Mesothelial cell of epicardium (in vitro differentiated cells): ENCODE data around the gene TP53TG5. TPM values are rescaled to one million over a fixed set of nuclear protein-coding genes. Genes with fewer than 3 reads are reported as not detected.

ENCODE experiments used
- DNase-seq, 2 experiments: peaks; one replicate each; pipeline ENCODE4 v3.0.0; 2021; ENCODE audit warnings: low spot score in 2 of 2; ENCODE audit not compliant: unreplicated experiment in 2 of 2
- H3K27ac Mint-ChIP-seq: 2 replicates; pipeline ENCODE4 v1.8.0; 2021; ENCODE audit warnings: mixed read lengths
- H3K27me3 Mint-ChIP-seq: 2 replicates; pipeline ENCODE4 v1.8.0; 2021; ENCODE audit warnings: low read depth, mixed read lengths
- H3K36me3 Mint-ChIP-seq: 2 replicates; pipeline ENCODE4 v1.8.0; 2021; ENCODE audit warnings: mixed read lengths
- H3K4me1 Mint-ChIP-seq: 2 replicates; pipeline ENCODE4 v1.8.0; 2021; ENCODE audit warnings: mixed read lengths
- H3K4me3 Mint-ChIP-seq: 2 replicates; pipeline ENCODE4 v1.8.0; 2021; ENCODE audit warnings: mild to moderate bottlenecking, moderate library complexity, mixed read lengths
- H3K9me3 Mint-ChIP-seq: 2 replicates; pipeline ENCODE4 v1.8.0; 2021; ENCODE audit warnings: mixed read lengths
- CTCF ChIP-seq: fragments of 200-600 bp; sonication (generic); IDR thresholded peaks from one replicate; pipeline ENCODE4 v1.5.0; 2021; ENCODE audit warnings: antibody characterized with exemption; ENCODE audit not compliant: unreplicated experiment
- total RNA-seq: library from RNA; stranded (reverse); gene quantifications from 3 replicates; pipeline ENCODE4 v1.2.1, GENCODE V29; 2021

TP53TG5 gene
- total RNA-seq, 1 donor from 2014 or later, result not detected

GRCh38 chr20:45367126-45367525 lies 11.0 kb downstream of the TP53TG5 start:
- no peak for TF ChIP-seq CTCF
- no peak for DNase-seq
- no peak overlapping the region for H3K4me3 Mint-ChIP-seq
- H3K36me3 Mint-ChIP-seq, result peaks cover 18% of the 10 kb centered on the region
- no peaks in the 10 kb centered on the region for H3K27me3 Mint-ChIP-seq
- H3K27ac Mint-ChIP-seq, result no peak overlapping the region
- no peaks in the 10 kb centered on the region for H3K9me3 Mint-ChIP-seq
- peaks cover 20% of the 10 kb centered on the region for H3K4me1 Mint-ChIP-seq

GRCh38 chr20:45366631-45367030 lies 11.5 kb downstream of the TP53TG5 start:
- no peak overlapping the region for H3K4me3 Mint-ChIP-seq
- no peak for DNase-seq
- no peaks in the 10 kb centered on the region for H3K27me3 Mint-ChIP-seq
- peaks cover 18% of the 10 kb centered on the region for H3K36me3 Mint-ChIP-seq
- no peak for TF ChIP-seq CTCF
- peaks cover 20% of the 10 kb centered on the region for H3K4me1 Mint-ChIP-seq
- H3K27ac Mint-ChIP-seq, result no peak overlapping the region
- H3K9me3 Mint-ChIP-seq, result no peaks in the 10 kb centered on the region

- no peak for DNase-seq
- Mint-ChIP-seq H3K4me1 (peaks cover 20% of the 10 kb centered on the region), H3K4me3 (no peak overlapping the region)
Measured at GRCh38 chr20:45366192-45366591, 11.9 kb downstream of the TP53TG5 start.

GRCh38 chr20:45365444-45365970 lies 12.6 kb downstream of the TP53TG5 start:
- Mint-ChIP-seq H3K9me3 (no peaks in the 10 kb centered on the region), H3K4me1 (peaks cover 20% of the 10 kb centered on the region), H3K4me3 (peak overlapping the region; percentile 2), H3K27me3 (no peaks in the 10 kb centered on the region), H3K36me3 (peaks cover 18% of the 10 kb centered on the region), H3K27ac (no peak overlapping the region)
- no peak for TF ChIP-seq CTCF
- no peak for DNase-seq

More at GRCh38 chr20:45366192-45366591, 11.9 kb downstream of the TP53TG5 start:
- Mint-ChIP-seq H3K27ac (no peak overlapping the region), H3K36me3 (peaks cover 18% of the 10 kb centered on the region), H3K27me3 (no peaks in the 10 kb centered on the region), H3K9me3 (no peaks in the 10 kb centered on the region)
- TF ChIP-seq CTCF, result no peak

GRCh38 chr20:45363611-45364492 lies 14.3 kb downstream of the TP53TG5 start:
- DNase-seq, result no peak
- H3K27ac Mint-ChIP-seq, result peak overlapping the region; percentile 100
- no peak for TF ChIP-seq CTCF
- H3K4me1 Mint-ChIP-seq, result peaks cover 27% of the 10 kb centered on the region
- H3K9me3 Mint-ChIP-seq, result no peaks in the 10 kb centered on the region
- H3K27me3 Mint-ChIP-seq, result no peaks in the 10 kb centered on the region
- peaks cover 17% of the 10 kb centered on the region for H3K36me3 Mint-ChIP-seq
- peak overlapping the region; percentile 99 for H3K4me3 Mint-ChIP-seq
